Left forelimb (tissue), 1 donor: ENCODE data around the gene MEOX2.

Source experiments
- DNase-seq: peaks from one replicate; pipeline ENCODE4 v3.0.0-alpha.2; 2018; ENCODE audit warnings: low spot score

Gene MEOX2

GRCh38 chr7:15610503-15610902 is 76.0 kb downstream of the MEOX2 start:
- DNase-seq, result no peak

GRCh38 chr7:15609287-15609686 is 77.2 kb downstream of the MEOX2 start:
- no peak for DNase-seq

GRCh38 chr7:15607529-15608210 is 78.8 kb downstream of the MEOX2 start:
- no peak for DNase-seq

DNA sequence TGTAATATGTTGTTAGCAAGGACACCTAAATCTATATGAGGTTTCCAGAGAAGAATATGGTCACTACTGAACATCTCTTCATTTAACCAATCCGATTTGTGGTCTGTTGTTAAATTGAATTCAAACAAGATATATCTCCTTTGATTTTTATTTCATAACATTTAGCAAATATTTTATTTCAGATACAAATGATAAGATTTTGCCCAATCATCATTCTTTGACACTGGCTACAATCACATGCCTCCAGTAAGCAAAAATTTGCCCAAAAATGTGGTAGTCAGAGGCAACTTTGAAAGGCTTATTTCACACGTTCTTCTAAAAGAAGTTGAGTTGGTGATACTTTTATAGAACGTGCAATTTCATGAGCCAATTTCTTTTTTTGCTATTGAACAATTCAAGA is 79.9 kb downstream of the MEOX2 start:
- DNase-seq, result no peak

DNA sequence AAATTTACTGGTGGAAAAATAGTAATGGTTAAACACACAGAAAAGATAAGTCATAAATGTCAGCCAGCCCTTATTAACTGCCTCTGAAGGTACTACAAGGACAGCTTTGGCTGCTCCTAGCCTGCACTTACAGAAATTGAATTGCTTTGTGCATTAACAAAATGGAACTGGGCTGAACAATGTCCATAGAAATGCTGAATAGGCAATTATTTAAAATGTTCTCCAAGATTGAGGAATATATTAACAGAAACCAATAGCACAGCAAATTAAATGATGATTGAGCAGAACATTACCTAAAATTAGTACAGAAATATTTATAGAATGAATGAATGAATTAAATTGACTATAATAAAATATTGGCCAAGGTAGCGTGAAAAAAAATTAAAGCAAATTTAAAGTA is 82.3 kb downstream of the MEOX2 start:
- no peak for DNase-seq

DNA sequence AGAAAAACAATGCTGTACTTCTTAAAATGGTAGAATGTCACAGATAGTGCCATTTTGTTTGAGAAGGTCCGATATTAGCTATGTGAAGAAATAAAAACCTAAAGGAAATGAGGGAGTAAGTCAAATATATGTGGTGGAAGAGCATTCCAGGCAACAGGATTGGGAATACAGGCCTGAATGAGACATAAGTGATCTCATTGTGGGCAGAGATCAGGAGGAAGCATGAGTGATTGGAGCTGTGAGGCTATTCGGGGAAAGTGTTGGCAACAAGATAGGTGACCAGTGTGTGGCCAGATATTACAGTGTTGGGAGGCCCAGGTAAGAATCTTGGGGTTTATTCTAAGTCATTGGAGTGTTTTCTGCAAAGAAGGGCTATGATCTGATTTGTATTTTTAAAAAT is 83.4 kb downstream of the MEOX2 start:
- no peak for DNase-seq

- DNase-seq, result no peak
Measured at GRCh38 chr7:15602236-15602635, 84.2 kb downstream of the MEOX2 start.

DNA sequence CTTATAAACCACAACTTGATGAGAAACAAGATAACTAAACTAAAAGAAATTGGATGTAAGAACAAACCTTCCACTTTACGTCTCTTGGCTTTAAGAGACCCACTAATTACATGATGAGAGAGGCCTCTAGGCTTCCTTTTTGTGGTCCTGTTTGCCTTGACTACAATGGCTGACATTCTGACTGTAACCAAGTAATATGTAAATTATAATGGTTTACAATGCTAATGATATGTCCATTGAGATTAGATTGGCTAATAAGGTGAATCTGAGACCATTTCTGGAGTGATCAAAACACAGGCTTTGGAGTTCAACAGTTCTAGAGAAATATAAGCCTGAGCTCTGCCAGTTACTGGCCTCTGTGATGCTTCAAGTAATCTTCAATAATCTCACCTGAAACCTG is 85.3 kb downstream of the MEOX2 start:
- no peak for DNase-seq

GRCh38 chr7:15600298-15600697 is 86.2 kb downstream of the MEOX2 start:
- no peak for DNase-seq

DNA sequence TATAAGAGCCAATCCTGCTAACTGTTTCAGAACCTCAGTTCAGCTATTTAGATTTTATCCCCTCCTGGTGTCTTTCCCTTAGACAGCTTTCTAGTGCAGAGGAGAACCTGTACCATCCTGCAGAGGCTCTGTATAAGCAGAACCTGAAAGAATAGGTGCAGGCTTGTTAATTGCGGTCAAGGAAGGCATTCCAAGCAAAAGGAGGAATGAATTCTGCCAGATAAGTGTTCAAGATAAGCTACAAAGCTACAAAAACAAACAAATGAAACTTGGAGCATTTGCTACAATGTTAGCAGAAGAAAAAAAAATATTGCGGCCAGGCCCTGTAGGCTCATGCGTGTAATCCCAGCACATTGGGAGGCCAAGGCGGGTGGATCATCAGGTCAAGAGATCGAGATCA is 92.0 kb downstream of the MEOX2 start:
- no peak for DNase-seq

- no peak for DNase-seq
Measured at GRCh38 chr7:15593382-15593781, 93.1 kb downstream of the MEOX2 start.

- DNase-seq, result peak; percentile 70
Measured at GRCh38 chr7:15586266-15586665, 100.2 kb downstream of the MEOX2 start.

GRCh38 chr7:15584575-15584974 is 101.9 kb downstream of the MEOX2 start:
- DNase-seq, result no peak

DNA sequence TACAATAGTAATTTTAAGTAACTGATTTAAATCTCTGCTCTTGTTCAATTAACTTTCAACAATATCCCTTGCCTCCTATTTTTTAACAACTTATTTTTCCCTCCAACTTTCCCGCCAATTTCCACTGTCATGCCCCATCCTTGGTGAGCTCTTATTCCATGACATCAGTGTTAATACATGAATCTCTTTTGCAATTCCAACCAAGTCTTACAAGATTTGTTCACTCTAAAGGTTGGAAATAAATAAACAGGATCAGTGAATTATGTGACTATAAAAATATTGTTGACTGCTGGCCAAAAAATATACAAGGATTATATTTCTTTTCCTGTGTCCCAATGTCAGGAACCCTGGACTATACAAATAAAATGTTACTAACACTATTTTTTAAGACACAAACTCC is 103.7 kb downstream of the MEOX2 start:
- DNase-seq, result no peak

DNA sequence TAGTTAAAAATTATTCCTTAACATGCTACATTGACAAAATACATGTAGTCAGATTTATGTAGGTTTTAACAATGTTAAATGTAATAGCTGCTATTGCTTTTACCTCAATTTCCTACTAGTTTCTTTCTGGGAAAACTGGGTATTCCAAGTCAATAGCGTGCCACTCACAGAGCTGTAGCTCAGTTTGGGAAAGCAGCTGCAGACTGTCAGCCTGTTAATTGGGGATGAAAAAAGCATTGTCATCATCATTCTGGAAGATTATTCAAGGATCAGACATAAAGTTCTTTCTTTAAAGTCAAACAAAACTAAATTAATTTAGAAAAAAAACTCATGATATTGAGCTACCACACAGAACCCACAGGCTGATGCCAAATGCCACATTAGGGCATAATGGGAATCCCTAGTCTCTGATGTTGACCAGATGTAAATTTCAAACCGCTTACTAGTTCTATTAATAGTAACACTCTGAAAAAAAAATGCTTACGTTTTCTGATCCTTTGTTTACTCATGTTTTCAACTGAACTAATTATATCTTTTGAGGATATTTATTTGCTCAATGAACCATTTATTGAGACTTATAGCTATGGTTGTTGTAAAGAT is 105.0 kb downstream of the MEOX2 start:
- DNase-seq, result no peak

GRCh38 chr7:15580604-15581351 is 105.7 kb downstream of the MEOX2 start:
- DNase-seq, result no peak

GRCh38 chr7:15577600-15577999 is 108.9 kb downstream of the MEOX2 start:
- no peak for DNase-seq

GRCh38 chr7:15571301-15571878 is 115.1 kb downstream of the MEOX2 start:
- no peak for DNase-seq

DNA sequence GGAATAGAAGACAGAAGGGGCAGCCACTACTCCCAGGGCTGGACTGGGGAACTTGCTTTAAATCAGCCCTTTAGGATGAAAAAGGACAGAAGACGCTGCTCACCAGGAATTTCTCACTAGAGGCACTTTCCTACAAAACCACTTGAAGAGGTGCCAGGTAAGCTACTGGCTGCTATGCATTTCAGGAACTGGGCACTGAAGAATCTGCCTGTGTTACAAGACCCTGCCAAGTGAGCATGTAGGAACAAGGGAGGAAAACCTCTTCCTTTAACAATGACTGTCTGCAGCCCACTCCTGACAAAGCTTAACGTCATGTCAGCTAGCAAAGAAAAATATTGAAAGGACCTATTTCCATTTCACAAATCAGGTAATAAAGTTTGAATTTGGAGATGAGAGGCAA is 118.8 kb downstream of the MEOX2 start:
- DNase-seq, result no peak

- no peak for DNase-seq
Measured at GRCh38 chr7:15567036-15567435, 119.4 kb downstream of the MEOX2 start.

DNA sequence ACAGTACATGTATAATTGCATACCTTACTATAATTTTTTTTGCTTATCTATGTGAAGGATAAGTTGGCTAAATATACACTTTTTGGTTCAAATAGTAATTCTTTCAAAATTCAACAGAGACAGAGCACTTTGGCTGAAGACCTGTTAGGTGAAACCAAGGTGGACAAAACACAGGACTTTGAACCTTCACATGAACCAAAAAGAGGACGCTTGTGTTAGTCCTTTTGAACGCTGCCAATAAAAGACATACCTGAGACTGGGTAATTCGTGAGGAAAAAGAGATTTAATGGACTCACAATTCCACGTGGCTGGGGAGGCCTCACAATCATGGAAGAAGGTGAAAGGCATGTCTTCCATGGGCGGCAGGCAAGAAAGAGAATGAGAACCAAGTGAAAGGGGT is 120.0 kb downstream of the MEOX2 start:
- DNase-seq, result no peak

- no peak for DNase-seq
Measured at GRCh38 chr7:15561835-15562234, 124.6 kb downstream of the MEOX2 start, which contains the start of gene AGMO. TSS of gene AGMO (minus strand) at chr7:15562015.
